A549 (cell line): ENCODE data around the gene HMGN3.

Experiments
- CTCF ChIP-seq: fragments of >200 bp; sonication (Bioruptor Twin); formaldehyde crosslinking; IDR thresholded peaks from 3 replicates; pipeline ENCODE4 v1.5.1; 2016
- EP300 ChIP-seq, 2 experiments: fragments of >200 bp; sonication (Bioruptor Twin); formaldehyde crosslinking; IDR thresholded peaks; 2 replicates in 1 of 2; 3 replicates in 1 of 2; pipeline ENCODE4 v1.6.1; 2016 to 2017
- JUNB ChIP-seq: fragments of >200 bp; sonication (Bioruptor Twin); formaldehyde crosslinking; IDR thresholded peaks from 2 replicates; pipeline ENCODE4 v1.6.1; 2016
- MYC ChIP-seq: IDR thresholded peaks from 2 replicates; pipeline ENCODE4 v1.6.1; 2012; ENCODE audit warnings: mild to moderate bottlenecking, inconsistent platforms, low read length, improper control_type of control experiment, borderline replicate concordance
- POLR2A ChIP-seq: IDR thresholded peaks from 2 replicates; pipeline ENCODE4 v1.6.1; 2012; ENCODE audit warnings: mild to moderate bottlenecking, low read length
- REST ChIP-seq: fragments of 200-600 bp; sonication (generic); IDR thresholded peaks from 2 replicates; pipeline ENCODE4 v1.6.1; 2016; ENCODE audit warnings: antibody characterized with exemption, mild to moderate bottlenecking, moderate library complexity

- TF ChIP-seq JUNB (no peak), MYC (no peak), POLR2A (no peak), EP300 (IDR thresholded peaks at IDR 0.05) (no peak), CTCF (no peak), REST (no peak)
Measured at GRCh38 chr6:79193971-79194370, 40.5 kb downstream of the HMGN3 start.
